Chondrocyte (in vitro differentiated cells): Measurements from ENCODE around the gene SCRN1. TPM values are rescaled to one million over a fixed set of nuclear protein-coding genes. Genes with fewer than 3 reads are reported as not detected.

Experiments
- DNase-seq: peaks from one replicate; pipeline ENCODE4 v3.0.0; 2021; ENCODE audit warnings: mixed read lengths, low spot score
- H3K27ac Mint-ChIP-seq: one replicate; pipeline ENCODE4 v1.8.0; 2021; ENCODE audit warnings: mild to moderate bottlenecking, moderate library complexity, mixed read lengths; ENCODE audit not compliant: unreplicated experiment
- H3K27me3 Mint-ChIP-seq: 2 replicates; pipeline ENCODE4 v1.8.0; 2021; ENCODE audit warnings: low read depth, mixed read lengths
- H3K36me3 Mint-ChIP-seq: 2 replicates; pipeline ENCODE4 v1.8.0; 2021; ENCODE audit warnings: low read depth, mixed read lengths
- H3K4me1 Mint-ChIP-seq: 2 replicates; pipeline ENCODE4 v1.8.0; 2021; ENCODE audit warnings: low read depth, mild to moderate bottlenecking, mixed read lengths
- H3K4me3 Mint-ChIP-seq: one replicate; pipeline ENCODE4 v1.8.0; 2021; ENCODE audit warnings: mild to moderate bottlenecking, moderate library complexity, mixed read lengths; ENCODE audit not compliant: unreplicated experiment
- H3K9me3 Mint-ChIP-seq: 2 replicates; pipeline ENCODE4 v1.8.0; 2021; ENCODE audit warnings: low read depth, mixed read lengths
- CTCF ChIP-seq: fragments of 200-600 bp; sonication (generic); IDR thresholded peaks from 2 replicates; pipeline ENCODE4 v1.5.0; 2021; ENCODE audit warnings: antibody characterized with exemption, mild to moderate bottlenecking, moderate library complexity
- total RNA-seq: library from RNA; stranded (reverse); gene quantifications from 3 replicates; pipeline ENCODE4 v1.2.1, GENCODE V29; 2021

The SCRN1 gene
- total RNA-seq, 1 donor from 2014 or later: 129 TPM

- Mint-ChIP-seq H3K36me3 (peaks cover 16% of the 10 kb centered on the region), H3K9me3 (no peaks in the 10 kb centered on the region), H3K4me1 (peaks cover 7% of the 10 kb centered on the region), H3K27ac (no peak overlapping the region), H3K27me3 (no peaks in the 10 kb centered on the region), H3K4me3 (no peak overlapping the region)
- DNase-seq: no peak
- no peak for TF ChIP-seq CTCF
Measured at GRCh38 chr7:29958667-29959358, 30.8 kb downstream of the SCRN1 start.

DNA sequence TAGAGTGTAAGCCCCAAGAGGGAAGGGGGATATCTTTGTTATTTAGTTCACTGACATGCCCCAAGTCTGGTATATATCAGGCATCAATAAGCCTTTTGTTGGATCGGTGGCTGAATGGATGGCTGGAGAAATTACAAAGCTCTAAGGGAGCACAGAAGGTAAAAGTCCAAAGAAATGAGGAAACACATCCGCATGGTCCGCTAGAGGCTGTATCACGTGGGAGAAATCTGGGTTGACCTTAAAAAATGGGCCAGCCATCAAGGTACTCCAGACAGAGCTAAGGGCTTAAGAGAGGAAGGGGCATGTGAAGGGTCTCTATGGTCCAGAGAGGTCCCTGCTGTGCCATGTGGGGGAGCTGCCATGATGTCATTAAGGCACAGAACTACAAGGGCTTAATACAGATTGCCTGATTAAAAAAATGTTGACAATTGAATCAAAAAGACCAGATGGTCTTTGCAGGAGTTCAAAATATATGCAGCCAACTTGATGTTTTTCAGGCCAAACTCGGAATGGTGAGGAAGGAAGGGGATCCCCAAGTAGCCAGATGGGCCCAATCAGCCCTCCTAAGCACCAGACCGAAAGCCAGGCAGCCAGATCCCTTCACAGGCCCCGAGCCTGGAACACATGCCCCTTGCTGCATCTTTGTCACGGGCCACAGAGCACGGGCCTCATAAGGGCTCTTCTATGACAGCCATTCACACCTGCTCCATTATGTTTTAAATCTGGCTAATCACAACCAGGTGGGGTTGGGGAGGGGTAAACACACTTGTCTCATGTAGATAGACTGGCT is 31.9 kb downstream of the SCRN1 start:
- H3K27ac Mint-ChIP-seq: peak overlapping the region; percentile 19
- H3K36me3 Mint-ChIP-seq: peaks cover 26% of the 10 kb centered on the region
- DNase-seq: no peak
- no peak for TF ChIP-seq CTCF
- H3K9me3 Mint-ChIP-seq: no peaks in the 10 kb centered on the region
- no peaks in the 10 kb centered on the region for H3K27me3 Mint-ChIP-seq
- H3K4me3 Mint-ChIP-seq: no peak overlapping the region
- H3K4me1 Mint-ChIP-seq: peaks cover 9% of the 10 kb centered on the region

DNA sequence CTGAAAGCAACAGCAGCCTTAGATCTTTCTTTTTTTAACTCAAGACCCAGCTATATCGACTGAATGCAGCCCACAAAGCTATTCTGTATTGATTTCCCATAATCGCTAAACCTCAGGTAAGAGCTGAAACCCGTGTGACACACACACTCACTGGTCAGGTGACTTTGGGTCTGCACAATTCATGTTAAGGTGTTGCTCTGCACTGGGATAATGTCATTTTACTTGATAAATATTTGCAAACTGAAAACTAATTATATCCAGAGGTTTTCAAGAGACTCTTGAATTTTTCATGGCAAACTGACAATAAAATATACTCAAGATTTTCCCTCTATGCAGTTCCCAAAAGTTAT is 33.1 kb downstream of the SCRN1 start:
- TF ChIP-seq CTCF: no peak
- Mint-ChIP-seq H3K27ac (no peak overlapping the region), H3K9me3 (no peaks in the 10 kb centered on the region), H3K27me3 (no peaks in the 10 kb centered on the region), H3K4me1 (peaks cover 9% of the 10 kb centered on the region), H3K4me3 (no peak overlapping the region), H3K36me3 (peaks cover 28% of the 10 kb centered on the region)
- DNase-seq: no peak

DNA sequence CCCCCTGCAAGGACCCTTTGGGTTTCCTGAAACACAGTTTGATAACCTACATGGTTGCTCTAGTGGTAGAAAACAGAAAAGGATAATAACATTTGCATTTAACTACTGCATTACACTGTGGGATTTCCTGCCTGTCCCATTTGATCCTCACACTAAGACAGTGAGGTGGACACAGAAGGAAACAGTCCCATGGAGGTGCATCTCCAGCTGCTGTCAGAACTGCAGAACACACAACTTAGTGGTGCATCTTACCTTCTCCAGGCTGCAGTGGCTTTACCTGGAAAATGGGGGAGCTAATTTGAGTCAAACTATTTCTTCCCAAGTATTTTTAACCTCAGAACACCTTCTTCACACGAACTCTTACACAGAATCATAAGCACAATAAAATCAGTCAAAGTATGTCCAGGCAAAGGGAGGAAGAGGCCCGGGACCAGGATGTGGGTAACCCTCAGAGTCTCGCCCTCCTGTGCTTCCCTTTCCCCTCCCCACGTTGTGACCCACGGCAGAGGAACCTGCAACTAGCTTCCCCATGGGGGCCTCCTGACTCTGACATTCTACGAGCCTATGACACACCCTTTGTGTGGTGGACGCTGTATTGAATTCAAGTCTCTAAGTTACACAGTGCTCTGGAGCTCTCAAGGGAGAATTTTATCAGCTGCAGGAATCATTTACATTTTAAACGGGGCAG is 33.7 kb downstream of the SCRN1 start:
- peaks cover 31% of the 10 kb centered on the region for H3K36me3 Mint-ChIP-seq
- DNase-seq: no peak
- TF ChIP-seq CTCF: no peak
- no peaks in the 10 kb centered on the region for H3K9me3 Mint-ChIP-seq
- no peak overlapping the region for H3K27ac Mint-ChIP-seq
- H3K4me1 Mint-ChIP-seq: peaks cover 9% of the 10 kb centered on the region
- H3K27me3 Mint-ChIP-seq: no peaks in the 10 kb centered on the region
- no peak overlapping the region for H3K4me3 Mint-ChIP-seq

DNA sequence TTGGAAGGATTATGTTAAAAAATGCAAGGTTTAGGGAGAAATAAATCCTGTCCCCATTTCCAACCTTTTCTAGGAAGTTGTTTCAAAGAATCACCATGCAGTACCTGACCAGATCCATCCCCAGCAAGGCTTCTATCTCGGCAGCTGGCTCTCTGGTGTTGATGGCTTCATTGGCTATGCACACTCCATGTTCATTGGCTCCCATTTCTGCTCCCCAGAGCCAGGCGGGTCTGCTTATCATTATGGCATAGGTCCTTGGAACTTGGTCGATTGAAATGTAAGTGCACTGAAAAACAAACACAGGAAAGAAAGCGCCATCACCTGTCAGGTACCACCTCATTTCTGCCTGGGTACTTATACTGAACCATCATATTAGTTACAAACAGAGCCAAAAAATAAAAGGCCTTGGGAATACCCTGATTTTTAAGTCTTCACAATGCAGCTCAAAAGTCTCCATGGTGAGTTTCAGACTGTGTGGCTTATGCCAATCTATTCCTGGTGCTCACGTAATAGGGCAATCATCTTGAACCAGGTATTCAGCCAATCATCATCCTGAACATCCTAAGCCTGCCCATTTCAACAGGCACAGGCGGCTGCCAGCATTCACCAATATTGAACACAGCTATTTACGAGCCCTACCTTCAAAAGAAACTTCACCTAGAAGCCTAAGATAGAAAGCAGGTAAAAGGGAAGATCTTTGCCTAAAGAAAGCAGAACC is 34.4 kb downstream of the SCRN1 start:
- Mint-ChIP-seq H3K27me3 (no peaks in the 10 kb centered on the region), H3K4me3 (no peak overlapping the region), H3K9me3 (no peaks in the 10 kb centered on the region), H3K4me1 (peaks cover 9% of the 10 kb centered on the region), H3K27ac (no peak overlapping the region), H3K36me3 (peaks cover 31% of the 10 kb centered on the region)
- DNase-seq: no peak
- no peak for TF ChIP-seq CTCF
